Measurements from ENCODE around the gene RCOR1. TPM values are rescaled to one million over a fixed set of nuclear protein-coding genes. Genes with fewer than 3 reads are reported as not detected.
"Not testable (repeated sequence)": the region's sequence is repeated elsewhere in the genome, so short reads cannot be mapped to it uniquely, and the experiment has no call there.

RCOR1 gene
- total RNA-seq, 1 donor from 2014 or later, result 43.6 TPM

DNA sequence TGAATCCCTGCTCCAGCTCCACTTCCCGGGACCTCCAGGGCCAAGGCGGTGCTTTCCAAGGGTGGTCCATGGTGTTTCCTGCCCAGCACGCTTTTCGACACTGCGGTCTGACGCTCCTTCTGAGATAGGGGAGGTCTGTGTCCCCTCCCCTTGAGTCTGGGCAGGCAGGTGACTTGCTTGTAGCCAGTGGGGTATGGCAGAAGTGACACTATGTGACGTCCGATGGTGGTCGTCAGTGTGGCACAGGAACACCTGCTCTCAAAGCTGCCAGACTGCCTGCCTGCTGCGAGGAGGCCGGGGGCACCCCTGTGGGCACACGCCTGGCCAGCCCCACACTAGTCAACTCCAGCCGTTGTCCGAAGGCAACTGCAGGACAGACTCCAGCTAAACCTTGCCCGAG is 168.8 kb downstream of the RCOR1 start:
- Histone ChIP-seq H3K27ac (no peak overlapping the region), H3K9me3 (no peaks in the 10 kb centered on the region), H3K27me3 (peaks cover 4% of the 10 kb centered on the region), H3K36me3 (no peaks in the 10 kb centered on the region), H3K4me1 (no peaks in the 10 kb centered on the region), H3K4me3 (no peak overlapping the region)
- ATAC-seq (no peak), DNase-seq (no peak)
- intact Hi-C loops (cut with DNase I), result no loop called here
- no peak for TF ChIP-seq CTCF (IDR thresholded peaks at IDR 0.05)

GRCh38 chr14:102764220-102764671 is 171.8 kb downstream of the RCOR1 start:
- Histone ChIP-seq H3K4me1 (no peaks in the 10 kb centered on the region), H3K9me3 (no peaks in the 10 kb centered on the region), H3K27me3 (peaks cover 4% of the 10 kb centered on the region), H3K27ac (no peak overlapping the region), H3K36me3 (no peaks in the 10 kb centered on the region), H3K4me3 (no peak overlapping the region)
- ATAC-seq (peak; percentile 38), DNase-seq (no peak)
- no peak for TF ChIP-seq CTCF (IDR thresholded peaks at IDR 0.05)
- intact Hi-C loops (cut with DNase I), result no loop called here

DNA sequence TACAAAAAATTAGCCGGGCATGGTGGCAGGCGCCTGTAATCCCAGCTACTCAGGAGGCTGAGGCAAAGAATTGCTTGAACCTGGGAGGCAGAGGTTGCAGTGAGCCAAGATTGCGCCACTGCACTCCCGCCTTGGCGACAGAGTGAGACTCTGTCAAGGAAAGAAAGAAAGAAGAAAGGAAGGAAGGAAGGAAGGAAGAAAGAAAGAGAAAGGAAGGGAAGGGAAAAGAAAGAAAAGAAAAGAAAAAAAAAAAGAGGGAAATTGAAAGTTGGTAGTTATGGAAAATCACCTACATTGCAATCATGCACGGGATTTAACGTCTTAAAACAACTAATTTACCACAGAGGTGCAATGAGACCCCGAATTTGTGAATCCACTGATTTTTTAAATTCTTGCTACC is 173.3 kb downstream of the RCOR1 start:
- H3K4me3 ChIP-seq; DNase-seq; intact Hi-C loops (cut with DNase I); H3K9me3 ChIP-seq; H3K27ac ChIP-seq; H3K36me3 ChIP-seq; ATAC-seq; H3K4me1 ChIP-seq; H3K27me3 ChIP-seq: not testable (repeated sequence)

- intact Hi-C loops (cut with DNase I), result no loop called here
- Histone ChIP-seq H3K4me3 (no peak overlapping the region), H3K4me1 (no peaks in the 10 kb centered on the region), H3K27ac (no peak overlapping the region), H3K27me3 (no peaks in the 10 kb centered on the region), H3K9me3 (no peaks in the 10 kb centered on the region), H3K36me3 (no peaks in the 10 kb centered on the region)
- no peak for DNase-seq
- peak; percentile 88 for ATAC-seq
- TF ChIP-seq CTCF (IDR thresholded peaks at IDR 0.05), result no peak
These were observed 176.0 kb downstream of the RCOR1 start for GRCh38 chr14:102768223-102769048.

GRCh38 chr14:102769049-102769327 is 176.5 kb downstream of the RCOR1 start:
- Histone ChIP-seq H3K27me3 (no peaks in the 10 kb centered on the region), H3K36me3 (no peaks in the 10 kb centered on the region), H3K27ac (no peak overlapping the region), H3K4me1 (no peaks in the 10 kb centered on the region), H3K9me3 (no peaks in the 10 kb centered on the region), H3K4me3 (no peak overlapping the region)
- DNase-seq (no peak), ATAC-seq (no peak)
- intact Hi-C loops (cut with DNase I), result no loop called here
- TF ChIP-seq CTCF (IDR thresholded peaks at IDR 0.05), result no peak

GRCh38 chr14:102770147-102771123 is 178.0 kb downstream of the RCOR1 start:
- no peak for TF ChIP-seq CTCF (IDR thresholded peaks at IDR 0.05)
- no peak overlapping the region for H3K4me3 ChIP-seq
- no peak for ATAC-seq
- H3K27ac ChIP-seq, result no peak overlapping the region
- DNase-seq, result no peak
- H3K36me3 ChIP-seq, result no peaks in the 10 kb centered on the region
- intact Hi-C loops (cut with DNase I), result no loop called here
- peaks cover 7% of the 10 kb centered on the region for H3K4me1 ChIP-seq
- H3K27me3 ChIP-seq, result no peaks in the 10 kb centered on the region
- no peaks in the 10 kb centered on the region for H3K9me3 ChIP-seq

Measured in upper lobe of right lung (tissue), 1 donor.